ENCODE measurements around the gene ADGRV1. TPM values are rescaled to one million over a fixed set of nuclear protein-coding genes. Genes with fewer than 3 reads are reported as not detected.
A peak's percentile ranks its signal among the peaks of the same experiment; 100 is the strongest.

The ADGRV1 gene
- 0.18 and 0.25 TPM in 2 replicates for total RNA-seq (ENCODE audit: low replicate concordance)

GRCh38 chr5:90558344-90559192, at the start of gene ADGRV1:
TSS of gene ADGRV1 (plus strand) at chr5:90558797. CDS start at chr5:90558896, 99 bp downstream.
- no peak for TF ChIP-seq CTCF (IDR thresholded peaks at IDR 0.05; ENCODE audit: insufficient read depth, low read length)
- DNase-seq (ENCODE audit: low read depth): peak; percentile 30
- peak within 1 kb of the TSS; percentile 53 for H3K4me3 ChIP-seq (ENCODE audit: low read depth, low read length)

- DNase-seq (ENCODE audit: low read depth): no peak
- TF ChIP-seq CTCF (IDR thresholded peaks at IDR 0.05; ENCODE audit: insufficient read depth, low read length): no peak
- H3K4me3 ChIP-seq (ENCODE audit: low read depth, low read length): no peak overlapping the region
Observed at GRCh38 chr5:90510438-90510837, 48.2 kb upstream of the ADGRV1 start.

GRCh38 chr5:90514520-90514919, 44.1 kb upstream of the ADGRV1 start:
- no peak for DNase-seq (ENCODE audit: low read depth)
- no peak for TF ChIP-seq CTCF (IDR thresholded peaks at IDR 0.05; ENCODE audit: insufficient read depth, low read length)
- H3K4me3 ChIP-seq (ENCODE audit: low read depth, low read length): no peak overlapping the region

- H3K4me3 ChIP-seq (ENCODE audit: low read depth, low read length): no peak overlapping the region
- DNase-seq (ENCODE audit: low read depth): peak; percentile 8
- TF ChIP-seq CTCF (IDR thresholded peaks at IDR 0.05; ENCODE audit: insufficient read depth, low read length): no peak
Observed at GRCh38 chr5:90518661-90519060, 39.9 kb upstream of the ADGRV1 start.

- no peak for TF ChIP-seq CTCF (IDR thresholded peaks at IDR 0.05; ENCODE audit: insufficient read depth, low read length)
- DNase-seq (ENCODE audit: low read depth): no peak
- H3K4me3 ChIP-seq (ENCODE audit: low read depth, low read length): no peak overlapping the region
Observed at GRCh38 chr5:90519081-90519480, 39.5 kb upstream of the ADGRV1 start.

- H3K4me3 ChIP-seq (ENCODE audit: low read depth, low read length): peak overlapping the region; percentile 99
- peak; percentile 32 for DNase-seq (ENCODE audit: low read depth)
- no peak for TF ChIP-seq CTCF (IDR thresholded peaks at IDR 0.05; ENCODE audit: insufficient read depth, low read length)
Observed at GRCh38 chr5:90528601-90529193, 29.9 kb upstream of the ADGRV1 start.
